ENCODE results near the gene MED15.
"Not testable (repeated sequence)": the region's sequence is repeated elsewhere in the genome, so short reads cannot be mapped to it uniquely, and the experiment has no call there.

Gene MED15

GRCh38 chr22:20533095-20533878 lies 25.9 kb downstream of the MED15 start:
- no peak for DNase-seq

GRCh38 chr22:20533879-20534265 lies 26.5 kb downstream of the MED15 start:
- no peak for DNase-seq

- DNase-seq = no peak
Measured at GRCh38 chr22:20536590-20537324, 29.3 kb downstream of the MED15 start.

- DNase-seq = no peak
Measured at GRCh38 chr22:20537325-20537756, 29.9 kb downstream of the MED15 start.

GRCh38 chr22:20537983-20538382 lies 30.6 kb downstream of the MED15 start:
- no peak for DNase-seq

- DNase-seq = not testable (repeated sequence)
Measured at GRCh38 chr22:20538875-20539274, 31.5 kb downstream of the MED15 start.

GRCh38 chr22:20542055-20542454 lies 34.6 kb downstream of the MED15 start:
- DNase-seq = no peak

GRCh38 chr22:20542736-20543135 lies 35.3 kb downstream of the MED15 start:
- no peak for DNase-seq

- not testable (repeated sequence) for DNase-seq
Measured at GRCh38 chr22:20545318-20545634, 37.9 kb downstream of the MED15 start.

GRCh38 chr22:20545681-20546521 lies 38.5 kb downstream of the MED15 start:
- DNase-seq = no peak

GRCh38 chr22:20546541-20546950 lies 39.1 kb downstream of the MED15 start:
- DNase-seq = no peak

GRCh38 chr22:20547029-20547428 lies 39.6 kb downstream of the MED15 start:
- DNase-seq = no peak

- no peak for DNase-seq
Measured at GRCh38 chr22:20548806-20549205, 41.4 kb downstream of the MED15 start.

- DNase-seq = peak in 2 of 4 experiments; percentile 47 to 57
Measured at GRCh38 chr22:20549232-20549841, 41.9 kb downstream of the MED15 start.

- DNase-seq = no peak
Measured at GRCh38 chr22:20550057-20550817, 42.8 kb downstream of the MED15 start.

GRCh38 chr22:20550851-20551744 lies 43.7 kb downstream of the MED15 start:
- peak in 2 of 4 experiments; percentile 26 to 56 for DNase-seq

GRCh38 chr22:20551805-20552442 lies 44.5 kb downstream of the MED15 start:
- DNase-seq = no peak

GRCh38 chr22:20552443-20553401 lies 45.3 kb downstream of the MED15 start:
- DNase-seq = no peak
